NCI-H226 (cell line): ENCODE data around the gene EIF4B.
A peak's percentile ranks its signal among the peaks of the same experiment; 100 is the strongest.
"Not testable (repeated sequence)": the region's sequence is repeated elsewhere in the genome, so short reads cannot be mapped to it uniquely, and the experiment has no call there.

ENCODE experiments used
- DNase-seq: peaks from one replicate; pipeline ENCODE4 v3.0.0-alpha.2; 2015

The EIF4B gene, protein sequence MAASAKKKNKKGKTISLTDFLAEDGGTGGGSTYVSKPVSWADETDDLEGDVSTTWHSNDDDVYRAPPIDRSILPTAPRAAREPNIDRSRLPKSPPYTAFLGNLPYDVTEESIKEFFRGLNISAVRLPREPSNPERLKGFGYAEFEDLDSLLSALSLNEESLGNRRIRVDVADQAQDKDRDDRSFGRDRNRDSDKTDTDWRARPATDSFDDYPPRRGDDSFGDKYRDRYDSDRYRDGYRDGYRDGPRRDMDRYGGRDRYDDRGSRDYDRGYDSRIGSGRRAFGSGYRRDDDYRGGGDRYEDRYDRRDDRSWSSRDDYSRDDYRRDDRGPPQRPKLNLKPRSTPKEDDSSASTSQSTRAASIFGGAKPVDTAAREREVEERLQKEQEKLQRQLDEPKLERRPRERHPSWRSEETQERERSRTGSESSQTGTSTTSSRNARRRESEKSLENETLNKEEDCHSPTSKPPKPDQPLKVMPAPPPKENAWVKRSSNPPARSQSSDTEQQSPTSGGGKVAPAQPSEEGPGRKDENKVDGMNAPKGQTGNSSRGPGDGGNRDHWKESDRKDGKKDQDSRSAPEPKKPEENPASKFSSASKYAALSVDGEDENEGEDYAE

GRCh38 chr12:53005986-53006809 is at the start of gene EIF4B:
Gene EIF4B (plus strand): TSS chr12:53006456. CDS start chr12:53006484, 28 bp downstream.
- peak; percentile 100 for DNase-seq

DNA sequence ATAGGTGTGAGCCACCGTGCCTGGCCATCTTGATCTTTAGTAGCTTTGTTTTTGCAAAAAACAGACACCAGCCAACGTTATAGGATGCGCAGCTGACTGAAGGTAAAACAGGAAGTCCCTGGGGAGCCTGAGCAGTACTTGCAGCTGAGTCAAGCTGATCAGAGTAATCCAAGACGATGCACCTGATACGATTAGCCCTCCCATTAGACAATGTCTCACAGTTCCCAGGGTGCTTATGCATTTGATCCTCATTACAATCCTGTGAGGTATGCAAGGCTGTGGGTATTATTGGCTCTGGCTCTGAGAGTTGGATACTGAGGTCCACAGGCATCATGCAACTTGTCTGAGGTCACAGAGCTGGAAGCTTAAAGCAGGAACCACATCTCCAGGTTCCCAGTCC is 49.3 kb upstream of the EIF4B start:
- peak; percentile 61 for DNase-seq

GRCh38 chr12:52964556-52965336 is 41.5 kb upstream of the EIF4B start:
- no peak for DNase-seq

DNA sequence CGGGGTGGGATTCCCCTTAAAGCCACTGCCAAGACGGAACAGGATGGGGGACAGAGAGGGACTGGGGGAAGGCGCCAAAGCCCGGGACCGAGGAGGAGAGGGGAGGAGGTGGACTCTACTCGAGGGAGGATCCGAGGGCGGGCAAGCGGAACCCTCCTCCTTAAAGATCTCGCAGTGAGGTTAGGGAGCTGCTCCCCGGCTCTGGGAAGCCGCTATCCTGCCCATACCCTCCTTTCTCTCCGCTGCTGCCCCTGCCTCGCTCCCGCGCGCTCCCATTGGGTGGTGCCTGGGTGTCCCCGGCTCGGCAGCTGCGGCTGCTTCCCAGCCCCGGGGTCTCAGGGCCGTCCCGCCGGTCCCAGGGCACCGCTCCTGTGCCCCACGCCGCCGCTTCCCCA is 40.9 kb upstream of the EIF4B start:
- DNase-seq: no peak

DNA sequence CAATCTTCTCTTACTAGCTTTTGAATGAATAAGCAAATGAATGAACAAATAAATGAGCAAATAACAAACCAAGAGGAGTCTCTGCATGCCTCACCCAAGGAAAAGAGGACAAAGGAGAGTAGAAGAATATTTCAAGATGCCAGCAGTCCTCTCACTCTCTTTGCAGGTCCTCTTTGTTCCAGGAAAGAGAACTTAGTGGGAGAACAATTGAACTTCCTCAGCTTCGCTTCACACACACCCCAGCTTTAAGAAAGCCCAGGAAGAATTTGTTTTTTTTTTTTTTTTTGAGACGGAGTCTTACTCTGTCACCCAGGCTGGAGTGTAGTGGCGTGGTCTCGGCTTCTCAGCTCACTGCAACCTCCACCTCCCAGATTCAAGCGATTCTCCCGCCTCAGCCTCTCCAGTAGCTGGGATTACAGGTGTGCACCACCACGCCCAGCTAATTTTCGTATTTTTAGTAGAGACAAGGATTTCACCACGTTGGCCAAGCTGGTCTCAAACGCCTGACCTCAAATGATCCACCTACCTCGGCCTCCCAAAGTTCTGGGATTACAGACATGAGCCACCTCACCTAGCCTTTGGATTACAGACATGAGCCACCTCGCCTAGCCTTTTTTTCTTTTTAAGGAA is 37.0 kb upstream of the EIF4B start:
- no peak for DNase-seq

DNA sequence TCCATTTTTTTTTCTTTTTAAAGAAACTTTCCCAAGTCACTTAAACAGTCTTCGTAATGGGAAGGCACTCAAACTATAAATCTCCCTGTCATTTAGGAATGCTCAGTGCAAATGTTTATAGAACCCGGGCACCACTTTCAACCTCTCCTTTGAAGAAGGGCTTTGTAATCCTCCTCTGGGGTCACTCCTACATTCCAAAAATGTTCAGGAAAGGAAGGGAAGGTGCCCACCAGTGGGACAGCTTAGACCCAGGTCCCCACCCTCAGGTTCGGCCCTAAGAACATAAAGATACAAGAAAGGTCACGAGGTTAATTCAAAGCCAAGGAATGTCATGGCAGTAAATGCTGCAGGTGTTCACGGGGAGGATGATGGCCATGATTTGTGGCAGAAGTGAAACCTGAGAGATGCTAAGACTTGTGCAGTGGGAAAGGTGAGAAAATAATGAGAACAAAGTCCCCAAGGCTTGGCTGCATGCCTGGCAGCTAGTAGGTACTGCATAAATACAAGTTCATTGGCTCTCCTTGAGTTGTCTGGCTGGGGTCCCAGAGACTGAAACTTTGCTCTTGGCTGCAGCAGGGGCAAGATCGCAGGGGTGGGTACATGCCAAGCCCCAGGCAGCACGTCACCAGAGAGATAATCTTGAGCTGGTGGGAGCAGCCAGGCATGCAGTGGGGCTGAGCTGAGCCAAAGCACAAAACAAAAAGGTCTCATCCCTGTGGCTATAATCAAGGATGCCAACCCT is 36.3 kb upstream of the EIF4B start:
- DNase-seq: peak; percentile 35

- DNase-seq: peak; percentile 93
Measured at GRCh38 chr12:52971679-52972329, 34.5 kb upstream of the EIF4B start.

DNA sequence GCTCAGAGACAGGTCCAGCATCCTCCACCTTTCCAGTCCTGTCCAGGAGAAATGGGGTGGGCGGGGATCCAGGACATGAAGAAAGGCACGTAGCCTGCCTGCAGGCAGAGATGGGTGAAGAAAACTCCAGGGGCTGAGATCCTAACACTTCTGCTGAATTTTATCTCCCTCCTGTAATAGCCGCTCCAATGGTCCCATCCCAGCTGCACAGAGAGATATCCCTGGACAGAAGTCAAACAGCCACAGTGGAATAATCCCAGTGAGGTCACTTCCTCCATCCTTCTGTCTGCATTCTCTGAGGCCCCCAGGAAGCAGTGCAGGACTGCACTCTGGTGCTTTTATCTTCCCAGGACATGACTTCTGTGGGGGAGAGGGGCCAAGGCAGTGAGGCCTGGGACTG is 31.1 kb upstream of the EIF4B start:
- DNase-seq: peak; percentile 91

DNA sequence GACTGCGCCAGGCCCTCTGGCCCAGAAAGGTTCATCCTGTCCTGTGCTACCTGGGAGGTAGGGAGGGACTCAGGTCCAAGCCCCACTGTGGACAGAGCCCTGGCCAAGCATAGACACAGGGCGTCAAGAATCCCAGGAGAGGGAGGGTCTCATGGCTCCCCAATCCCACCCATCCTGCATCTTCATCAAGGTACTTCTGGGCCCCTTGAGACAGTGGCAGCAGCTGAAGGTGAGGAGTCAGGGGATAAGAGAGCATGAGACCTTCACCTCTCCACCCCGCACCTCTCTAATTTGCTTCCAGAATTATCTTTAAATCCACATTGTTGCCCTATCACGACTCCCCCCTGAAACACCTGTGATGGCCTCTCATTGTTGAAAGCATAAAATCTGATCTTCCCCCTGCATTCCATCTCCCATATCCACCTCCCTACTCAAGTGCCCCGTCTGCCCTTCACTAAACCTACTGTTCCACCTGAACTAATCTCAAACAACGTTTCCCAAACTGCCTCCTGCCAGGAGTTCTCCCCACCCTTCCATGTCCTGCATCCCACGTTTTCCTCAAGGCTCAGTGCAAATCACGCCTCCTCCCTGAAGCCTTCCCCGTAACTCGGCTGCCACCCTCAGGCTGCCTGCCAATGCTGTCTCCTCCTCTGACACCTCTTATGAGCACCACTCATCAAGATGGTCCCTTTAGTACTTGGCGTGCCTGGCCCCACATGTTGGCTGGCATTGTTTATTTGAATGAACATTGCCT is 30.3 kb upstream of the EIF4B start:
- peak; percentile 72 for DNase-seq

DNA sequence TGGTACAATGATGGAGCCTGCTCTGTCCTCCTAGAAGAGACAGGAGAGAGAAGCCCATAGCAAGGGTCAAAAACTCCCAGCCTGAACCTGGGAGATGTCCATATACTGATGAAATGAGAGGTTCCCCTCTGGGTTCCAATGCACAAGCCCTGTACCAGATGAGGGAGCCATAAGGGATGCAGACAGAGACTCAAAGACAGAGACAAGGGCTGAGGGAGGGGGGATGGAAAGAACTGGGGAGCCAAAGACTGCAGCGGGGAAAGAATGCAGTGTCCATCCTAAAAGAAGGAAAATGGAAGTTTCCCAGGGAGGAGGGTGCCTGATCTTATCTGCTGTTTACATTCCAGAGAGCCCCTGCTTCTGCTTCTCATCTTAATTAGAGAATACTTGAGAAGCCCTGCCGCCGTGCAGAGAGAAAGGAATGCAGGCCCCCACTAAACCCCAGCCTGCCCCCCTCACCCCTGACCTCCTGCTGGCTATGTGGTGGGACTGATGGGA is 29.6 kb upstream of the EIF4B start:
- peak; percentile 43 for DNase-seq

GRCh38 chr12:52977170-52977569 is 29.1 kb upstream of the EIF4B start:
- no peak for DNase-seq

- DNase-seq: no peak
Measured at GRCh38 chr12:52980096-52980649, 26.1 kb upstream of the EIF4B start.

GRCh38 chr12:52980650-52981423 is 25.4 kb upstream of the EIF4B start:
- DNase-seq: peak; percentile 81

DNA sequence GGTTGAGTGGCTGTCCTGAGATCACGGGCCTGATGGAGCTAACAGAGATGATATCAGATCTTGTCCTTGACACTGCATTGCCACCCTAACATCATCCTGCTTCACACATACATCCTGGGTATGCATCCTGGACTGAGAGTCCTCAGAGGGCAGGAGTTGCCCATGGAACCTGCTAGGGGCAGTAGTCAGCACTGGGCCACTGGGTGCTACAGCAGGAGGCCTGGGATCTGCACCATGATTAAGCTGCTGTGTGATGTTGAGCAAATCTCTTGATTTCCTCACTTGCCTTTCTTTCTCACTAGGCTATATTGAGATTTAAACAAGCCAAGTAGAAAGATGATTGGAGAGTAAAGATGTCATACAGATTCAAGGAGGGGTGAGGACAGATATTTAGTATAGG is 22.1 kb upstream of the EIF4B start:
- DNase-seq: peak; percentile 51

GRCh38 chr12:52988898-52989297 is 17.4 kb upstream of the EIF4B start:
- no peak for DNase-seq

DNA sequence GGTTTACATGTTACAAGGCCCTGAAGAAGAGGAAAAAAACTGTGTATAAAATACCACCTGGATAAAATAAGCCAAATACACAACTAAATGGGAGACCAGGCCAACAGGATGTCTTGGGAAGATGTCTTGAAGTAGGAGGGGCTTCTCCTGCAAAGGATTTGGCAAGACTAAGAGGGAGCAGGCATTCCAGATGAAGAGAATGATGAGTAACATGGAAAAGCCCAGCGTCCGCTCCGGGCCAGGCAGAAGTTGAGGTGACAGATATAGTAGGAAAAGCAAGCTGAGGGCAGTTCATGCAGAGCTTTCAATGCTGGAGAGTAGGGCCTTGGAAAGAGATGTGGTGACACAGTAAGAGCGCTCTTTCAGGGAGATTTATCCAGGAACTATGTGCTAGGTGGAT is 16.1 kb upstream of the EIF4B start:
- DNase-seq: no peak

- not testable (repeated sequence) for DNase-seq
Measured at GRCh38 chr12:52992240-52992639, 14.0 kb upstream of the EIF4B start.

DNA sequence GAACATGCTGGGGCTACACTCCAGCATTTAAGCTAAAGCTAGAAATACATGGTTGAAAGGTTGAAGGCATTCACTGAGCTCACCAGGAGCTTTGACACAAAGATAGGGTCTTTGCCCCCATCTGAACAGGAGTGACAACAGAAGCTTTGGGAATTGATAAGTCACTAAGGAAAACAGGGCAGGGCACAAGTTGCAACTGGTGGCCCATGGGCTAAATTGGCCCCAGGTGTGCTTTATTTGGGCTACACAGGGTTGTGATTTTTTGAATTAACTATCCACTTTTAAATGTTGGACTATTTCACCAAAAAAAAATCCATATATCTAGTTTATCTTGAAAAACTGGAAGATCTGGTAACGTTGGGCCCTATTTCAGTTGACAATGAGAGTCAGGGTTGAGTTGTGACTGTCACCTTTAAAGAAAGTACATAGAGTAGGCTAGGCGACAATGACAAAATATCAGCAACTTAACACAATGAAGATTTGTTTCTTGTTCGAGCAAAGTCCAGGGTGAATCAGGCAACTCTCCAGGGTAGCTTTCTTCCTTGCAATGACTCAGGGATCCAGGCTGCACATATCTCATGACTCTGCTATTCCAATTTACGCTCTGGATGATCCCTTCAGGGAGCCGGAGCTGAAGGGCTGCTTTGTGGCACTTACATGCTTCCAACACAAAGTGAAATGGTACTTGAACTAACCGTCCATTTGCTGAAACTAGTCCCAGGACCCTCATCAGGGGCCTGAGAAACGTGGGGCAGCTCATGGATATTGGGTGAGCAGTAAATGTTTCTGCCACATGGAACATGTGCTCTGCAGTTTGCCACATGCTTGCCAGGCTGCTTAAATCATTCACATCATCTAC is 13.3 kb upstream of the EIF4B start:
- DNase-seq: peak; percentile 65
